ENCODE measurements around the gene TBC1D3B.
A peak's percentile ranks its signal among the peaks of the same experiment; 100 is the strongest.
"Not testable (repeated sequence)": the region's sequence is repeated elsewhere in the genome, so short reads cannot be mapped to it uniquely, and the experiment has no call there.

The TBC1D3B gene

DNA sequence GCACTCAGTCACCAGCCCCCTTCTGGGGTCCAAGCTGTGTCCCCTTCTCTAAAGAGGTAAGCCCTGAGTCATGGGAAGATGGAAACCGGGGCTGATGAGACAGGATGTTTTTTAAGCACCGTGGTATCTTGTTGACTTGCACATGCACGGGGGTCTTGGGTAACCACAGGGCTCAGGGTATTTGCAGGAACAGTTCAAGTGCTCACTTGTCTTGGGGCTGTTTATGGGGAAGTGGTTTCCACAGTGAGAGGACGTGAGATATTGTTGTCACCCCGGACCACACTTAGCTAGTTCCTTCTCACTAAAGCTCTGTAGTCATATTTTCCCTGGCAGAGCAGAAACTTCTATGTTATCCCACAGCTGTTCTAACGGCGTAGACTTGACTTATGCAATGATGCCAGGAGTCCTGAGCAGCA is 12.5 kb upstream of the TBC1D3B start:
- TF ChIP-seq, protein P1, sequence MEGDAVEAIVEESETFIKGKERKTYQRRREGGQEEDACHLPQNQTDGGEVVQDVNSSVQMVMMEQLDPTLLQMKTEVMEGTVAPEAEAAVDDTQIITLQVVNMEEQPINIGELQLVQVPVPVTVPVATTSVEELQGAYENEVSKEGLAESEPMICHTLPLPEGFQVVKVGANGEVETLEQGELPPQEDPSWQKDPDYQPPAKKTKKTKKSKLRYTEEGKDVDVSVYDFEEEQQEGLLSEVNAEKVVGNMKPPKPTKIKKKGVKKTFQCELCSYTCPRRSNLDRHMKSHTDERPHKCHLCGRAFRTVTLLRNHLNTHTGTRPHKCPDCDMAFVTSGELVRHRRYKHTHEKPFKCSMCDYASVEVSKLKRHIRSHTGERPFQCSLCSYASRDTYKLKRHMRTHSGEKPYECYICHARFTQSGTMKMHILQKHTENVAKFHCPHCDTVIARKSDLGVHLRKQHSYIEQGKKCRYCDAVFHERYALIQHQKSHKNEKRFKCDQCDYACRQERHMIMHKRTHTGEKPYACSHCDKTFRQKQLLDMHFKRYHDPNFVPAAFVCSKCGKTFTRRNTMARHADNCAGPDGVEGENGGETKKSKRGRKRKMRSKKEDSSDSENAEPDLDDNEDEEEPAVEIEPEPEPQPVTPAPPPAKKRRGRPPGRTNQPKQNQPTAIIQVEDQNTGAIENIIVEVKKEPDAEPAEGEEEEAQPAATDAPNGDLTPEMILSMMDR (IDR thresholded peaks at IDR 0.05; ENCODE audit: low read depth, low read length, poor library complexity, severe bottlenecking): no peak
- no peak for TF ChIP-seq EZH2phosphoT487 (IDR thresholded peaks at IDR 0.05; ENCODE audit: borderline replicate concordance, low read length)
- Histone ChIP-seq H3F3A (ENCODE audit: control insufficient read depth, insufficient read depth) (no peaks in the 10 kb centered on the region), H3K4me2 (ENCODE audit: low read length) (peak overlapping the region; percentile 27; the same call in 1 of the 2 replicates), H3K36me3 (ENCODE audit: control insufficient read depth, low read length) (no peaks in the 10 kb centered on the region), H3K27me3 (ENCODE audit: control insufficient read depth, low read length) (peaks cover under 1% of the 10 kb centered on the region; the same call in 1 of the 2 replicates), H3K9me2 (replicated peaks; ENCODE audit: control insufficient read depth, low read length) (no peaks in the 10 kb centered on the region), H3K4me1 (ENCODE audit: control insufficient read depth, low read length) (peaks cover 20% of the 10 kb centered on the region), H3K79me2 (ENCODE audit: control insufficient read depth, low read length) (no peaks in the 10 kb centered on the region), H3K4me3 (ENCODE audit: low read length) (peak overlapping the region; percentile 10; the same call in 1 of the 2 replicates), H4K20me1 (ENCODE audit: control insufficient read depth, insufficient read depth, low read depth, low read length) (no peaks in the 10 kb centered on the region), H3K27ac (ENCODE audit: low read depth, low read length) (no peak overlapping the region), H3K9me3 (ENCODE audit: control insufficient read depth, insufficient read depth, low read length) (no peaks in the 10 kb centered on the region)

DNA sequence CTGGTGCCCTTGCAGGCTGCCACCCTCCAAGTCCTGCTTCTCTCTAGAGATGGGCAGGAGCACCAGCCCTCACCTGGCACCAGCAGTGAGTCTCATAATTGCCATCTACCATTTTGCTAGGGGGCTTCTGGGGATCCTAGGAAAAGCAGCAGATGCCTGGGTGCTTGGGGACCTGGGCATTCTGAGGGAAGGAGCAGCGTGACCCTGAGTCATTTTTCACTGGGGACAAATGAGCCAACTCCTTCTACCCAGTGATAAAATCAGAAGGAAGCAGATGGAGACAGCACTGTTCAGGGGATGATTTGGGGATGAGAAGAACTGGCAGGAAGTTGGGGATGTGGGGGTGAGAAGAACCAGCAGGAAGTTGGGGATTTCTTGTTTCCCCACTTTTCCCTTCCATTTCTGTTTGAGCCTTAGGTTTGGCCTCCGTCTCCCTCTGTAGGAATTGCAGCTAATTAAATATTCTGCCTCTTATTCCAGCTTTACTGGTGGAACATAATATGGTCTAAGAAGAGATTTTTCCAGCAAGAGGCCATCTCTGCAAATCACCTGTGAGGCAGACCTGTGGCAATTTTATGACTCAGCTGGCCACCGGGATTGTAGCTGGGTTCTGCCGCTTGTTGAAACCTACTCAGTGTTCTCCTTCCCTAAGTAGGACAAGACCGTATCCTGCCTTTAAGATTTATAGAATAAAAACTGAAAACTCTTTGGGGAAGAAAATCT is 11.7 kb upstream of the TBC1D3B start:
- not testable (repeated sequence) for H3K36me3 ChIP-seq (ENCODE audit: control insufficient read depth, low read length); H3K79me2 ChIP-seq (ENCODE audit: control insufficient read depth, low read length); H3F3A ChIP-seq (ENCODE audit: control insufficient read depth, insufficient read depth); H3K4me3 ChIP-seq (ENCODE audit: low read length); H3K9me2 ChIP-seq (replicated peaks; ENCODE audit: control insufficient read depth, low read length); H3K27me3 ChIP-seq (ENCODE audit: control insufficient read depth, low read length); H4K20me1 ChIP-seq (ENCODE audit: control insufficient read depth, insufficient read depth, low read depth, low read length); H3K4me2 ChIP-seq (ENCODE audit: low read length); H3K9me3 ChIP-seq (ENCODE audit: control insufficient read depth, insufficient read depth, low read length); H3K27ac ChIP-seq (ENCODE audit: low read depth, low read length)
- H3K4me1 ChIP-seq (ENCODE audit: control insufficient read depth, low read length): peaks cover 20% of the 10 kb centered on the region

DNA sequence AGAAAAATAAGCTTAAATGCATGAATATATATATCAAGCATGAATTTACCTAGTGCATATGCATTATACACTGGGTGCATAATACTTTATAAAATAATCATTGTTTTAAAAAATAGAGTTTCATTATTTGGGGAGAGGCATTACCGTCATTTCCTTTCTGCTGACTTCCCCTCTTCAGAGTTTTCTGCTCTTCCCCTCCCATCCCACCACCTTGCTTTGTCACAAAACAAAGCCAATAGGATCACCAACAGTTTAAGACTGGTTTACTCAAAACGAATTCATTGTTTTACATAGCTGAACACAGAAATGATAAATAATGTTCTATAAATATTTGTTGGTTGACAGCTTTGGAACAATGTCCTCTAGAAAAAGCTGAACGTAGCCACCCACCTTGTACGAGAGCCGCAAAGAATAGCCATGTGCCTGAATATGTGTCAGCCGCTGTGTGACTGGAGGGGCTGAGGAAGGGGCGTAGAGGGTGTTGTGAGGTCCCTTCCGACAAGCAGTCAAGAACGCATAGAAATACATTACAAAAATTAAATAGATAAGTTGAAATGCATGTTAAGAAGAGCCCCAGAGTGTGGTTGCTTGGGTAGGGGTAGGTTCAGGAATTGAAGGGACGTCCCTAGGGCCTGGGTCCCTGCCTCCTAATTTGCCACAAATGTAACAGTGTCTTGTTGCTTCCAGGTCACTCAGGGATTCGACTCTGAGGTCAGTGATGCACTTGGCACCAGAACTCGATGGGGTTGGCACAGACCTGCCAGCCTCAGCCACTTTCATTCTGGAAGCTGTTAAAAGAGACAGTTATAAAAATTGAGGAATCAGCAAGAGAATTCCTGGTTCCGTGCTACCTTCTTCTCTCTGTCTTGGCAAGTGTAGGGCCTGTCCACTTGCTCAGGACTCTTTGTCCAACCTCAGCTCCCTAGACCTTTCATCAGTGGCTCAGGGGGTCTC is 10.7 kb upstream of the TBC1D3B start:
- H3K4me1 ChIP-seq (ENCODE audit: control insufficient read depth, low read length): peaks cover 11% of the 10 kb centered on the region
- H3F3A ChIP-seq (ENCODE audit: control insufficient read depth, insufficient read depth); H3K79me2 ChIP-seq (ENCODE audit: control insufficient read depth, low read length); H3K4me2 ChIP-seq (ENCODE audit: low read length); H4K20me1 ChIP-seq (ENCODE audit: control insufficient read depth, insufficient read depth, low read depth, low read length); H3K27ac ChIP-seq (ENCODE audit: low read depth, low read length); H3K9me2 ChIP-seq (replicated peaks; ENCODE audit: control insufficient read depth, low read length); H3K4me3 ChIP-seq (ENCODE audit: low read length); H3K9me3 ChIP-seq (ENCODE audit: control insufficient read depth, insufficient read depth, low read length); H3K27me3 ChIP-seq (ENCODE audit: control insufficient read depth, low read length); H3K36me3 ChIP-seq (ENCODE audit: control insufficient read depth, low read length): not testable (repeated sequence)

DNA sequence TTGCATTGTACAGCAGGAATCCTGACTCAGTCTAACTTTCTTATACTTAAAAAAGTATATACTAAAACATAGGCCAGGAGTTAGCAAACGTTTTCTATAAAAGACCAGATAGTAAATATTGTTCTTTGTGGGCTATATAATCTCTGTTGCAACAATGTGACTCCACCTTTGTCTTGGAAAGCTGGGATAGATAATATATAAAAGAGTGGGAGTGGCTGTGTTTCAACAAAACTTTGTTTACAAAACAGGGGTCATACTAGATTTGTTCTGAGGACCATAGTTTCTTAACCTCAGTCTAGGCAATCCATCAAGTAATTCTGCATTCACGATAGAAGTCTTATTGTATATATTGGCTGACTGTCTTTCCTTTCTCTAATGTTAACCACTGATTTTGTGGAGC is 9.0 kb upstream of the TBC1D3B start:
- no peaks in the 10 kb centered on the region for H3K79me2 ChIP-seq (ENCODE audit: control insufficient read depth, low read length)
- no peak for TF ChIP-seq EZH2phosphoT487 (IDR thresholded peaks at IDR 0.05; ENCODE audit: borderline replicate concordance, low read length)
- TF ChIP-seq, protein P1 (IDR thresholded peaks at IDR 0.05; ENCODE audit: low read depth, low read length, poor library complexity, severe bottlenecking): no peak
- peaks cover 10% of the 10 kb centered on the region for H3K4me1 ChIP-seq (ENCODE audit: control insufficient read depth, low read length)
- no peaks in the 10 kb centered on the region for H4K20me1 ChIP-seq (ENCODE audit: control insufficient read depth, insufficient read depth, low read depth, low read length)
- no peak overlapping the region for H3K4me3 ChIP-seq (ENCODE audit: low read length)
- H3K36me3 ChIP-seq (ENCODE audit: control insufficient read depth, low read length): no peaks in the 10 kb centered on the region
- peaks cover 9% of the 10 kb centered on the region for H3K27me3 ChIP-seq (ENCODE audit: control insufficient read depth, low read length)
- no peaks in the 10 kb centered on the region for H3K9me2 ChIP-seq (replicated peaks; ENCODE audit: control insufficient read depth, low read length)
- no peak overlapping the region for H3K4me2 ChIP-seq (ENCODE audit: low read length)
- no peak overlapping the region for H3K27ac ChIP-seq (ENCODE audit: low read depth, low read length)
- no peaks in the 10 kb centered on the region for H3F3A ChIP-seq (ENCODE audit: control insufficient read depth, insufficient read depth)
- no peaks in the 10 kb centered on the region for H3K9me3 ChIP-seq (ENCODE audit: control insufficient read depth, insufficient read depth, low read length)

Measured in DOHH2 (cell line).